D341Med (cell line): ENCODE measurements around the gene PMP22.
"Not testable (repeated sequence)": the region's sequence is repeated elsewhere in the genome, so short reads cannot be mapped to it uniquely, and the experiment has no call there.

Source experiments
- DNase-seq: peaks from one replicate; pipeline ENCODE4 v3.0.0; 2012; ENCODE audit warnings: low spot score

PMP22 gene

GRCh38 chr17:15255713-15256454 lies 9.2 kb downstream of the PMP22 start:
- no peak for DNase-seq

GRCh38 chr17:15250135-15250860 lies 14.8 kb downstream of the PMP22 start:
- no peak for DNase-seq

GRCh38 chr17:15249487-15249886 lies 15.6 kb downstream of the PMP22 start:
- DNase-seq: no peak

GRCh38 chr17:15247891-15248529 lies 17.1 kb downstream of the PMP22 start:
- DNase-seq: no peak

GRCh38 chr17:15245054-15245453 lies 20.1 kb downstream of the PMP22 start:
- DNase-seq: no peak

GRCh38 chr17:15240644-15241043 lies 24.5 kb downstream of the PMP22 start:
- DNase-seq: no peak

GRCh38 chr17:15239491-15239890 lies 25.6 kb downstream of the PMP22 start:
- DNase-seq: no peak

- DNase-seq: no peak
These were observed 26.3 kb downstream of the PMP22 start for GRCh38 chr17:15238676-15239422.

- DNase-seq: no peak
These were observed 27.1 kb downstream of the PMP22 start for GRCh38 chr17:15238057-15238456.

- no peak for DNase-seq
These were observed 28.1 kb downstream of the PMP22 start for GRCh38 chr17:15237106-15237425.

GRCh38 chr17:15236281-15237105 lies 28.6 kb downstream of the PMP22 start:
- no peak for DNase-seq

- no peak for DNase-seq
These were observed 31.2 kb downstream of the PMP22 start for GRCh38 chr17:15233971-15234370.

- no peak for DNase-seq
These were observed 31.9 kb downstream of the PMP22 start for GRCh38 chr17:15233022-15233805.

- DNase-seq: no peak
These were observed 32.6 kb downstream of the PMP22 start for GRCh38 chr17:15232517-15232915.

GRCh38 chr17:15231851-15232516 lies 33.1 kb downstream of the PMP22 start:
- DNase-seq: no peak

- no peak for DNase-seq
These were observed 34.3 kb downstream of the PMP22 start for GRCh38 chr17:15230866-15231265.

GRCh38 chr17:15221827-15222226 lies 43.3 kb downstream of the PMP22 start:
- DNase-seq: not testable (repeated sequence)

GRCh38 chr17:15220785-15221184 lies 44.3 kb downstream of the PMP22 start:
- DNase-seq: no peak

- DNase-seq: no peak
These were observed 48.6 kb downstream of the PMP22 start for GRCh38 chr17:15216481-15216880.

GRCh38 chr17:15213381-15214087 lies 51.6 kb downstream of the PMP22 start:
- no peak for DNase-seq
